ENCODE data around the gene ACOT6. TPM values are rescaled to one million over a fixed set of nuclear protein-coding genes. Genes with fewer than 3 reads are reported as not detected.

ACOT6 gene
- total and polyA plus RNA-seq, 2 donors (not counting 3 experiments of a cell fraction or from before 2014, with no cell fraction given): not detected

- no peak for DNase-seq (ENCODE audit: low read depth, low spot score)
- ChIA-PET CTCF (no interaction called here), POLR2A (no interaction called here)
- dilution Hi-C loops (cut with MboI; ENCODE audit: extremely low pct_ligation_motif_present, low sequenced_read_pairs): no loop called here
- Histone ChIP-seq H3K79me2 (ENCODE audit: control insufficient read depth, insufficient read depth, low read length) (no peaks in the 10 kb centered on the region), H3K4me1 (ENCODE audit: control insufficient read depth, extremely low read depth, insufficient read depth, low read length) (no peaks in the 10 kb centered on the region), H3K9ac (replicated peaks; ENCODE audit: extremely low read depth, insufficient read depth, low read length) (no peak overlapping the region), H3K27ac (ENCODE audit: insufficient read depth, low read depth, low read length) (no peak overlapping the region), H2AFZ (ENCODE audit: low read depth, low read length) (no peak overlapping the region), H3K36me3 (ENCODE audit: control insufficient read depth in 2 of 2, extremely low read depth in 1 of 2, insufficient read depth in 2 of 2, low read length in 2 of 2) (no peaks in the 10 kb centered on the region), H3K4me3 (replicated peaks in 1 of 3; ENCODE audit: insufficient read depth in 1 of 3, low read depth in 1 of 3, low read length in 3 of 3) (no peak overlapping the region), H3K27me3 (ENCODE audit: control insufficient read depth in 2 of 2, insufficient read depth in 2 of 2, low read length in 2 of 2) (peaks cover 0 to 2% of the 10 kb centered on the region in 2 experiments), H3K9me1 (replicated peaks; ENCODE audit: control insufficient read depth, extremely low read depth, insufficient read depth, low read length) (no peaks in the 10 kb centered on the region), H4K20me1 (replicated peaks; ENCODE audit: control insufficient read depth, extremely low read depth, insufficient read depth, low read length) (no peaks in the 10 kb centered on the region), H3K9me3 (replicated peaks; ENCODE audit: control insufficient read depth, insufficient read depth, low read length) (no peaks in the 10 kb centered on the region), H3K4me2 (ENCODE audit: insufficient read depth, low read length) (no peak overlapping the region)
- TF ChIP-seq GATA2 (IDR thresholded peaks at IDR 0.05; ENCODE audit: insufficient read depth, insufficient read length, low read depth, low read length) (no peak), MAX (IDR thresholded peaks at IDR 0.05; ENCODE audit: insufficient read depth, insufficient read length) (no peak), FOS (IDR thresholded peaks at IDR 0.05; ENCODE audit: borderline replicate concordance, insufficient read depth, low read length) (no peak)
- FAIRE-seq: no peak
- BruUV-seq (replicated peaks): no TSS peak
- intact Hi-C loops (cut with micrococcal nuclease): no loop called here
Observed at GRCh38 chr14:73623504-73624054, 11.3 kb downstream of the ACOT6 start.

- Histone ChIP-seq H3K9me3 (replicated peaks; ENCODE audit: control insufficient read depth, insufficient read depth, low read length) (no peaks in the 10 kb centered on the region), H3K4me3 (replicated peaks in 1 of 3; ENCODE audit: insufficient read depth in 1 of 3, low read depth in 1 of 3, low read length in 3 of 3) (no peak overlapping the region), H3K9me1 (replicated peaks; ENCODE audit: control insufficient read depth, extremely low read depth, insufficient read depth, low read length) (no peaks in the 10 kb centered on the region), H3K4me1 (ENCODE audit: control insufficient read depth, extremely low read depth, insufficient read depth, low read length) (no peaks in the 10 kb centered on the region), H4K20me1 (replicated peaks; ENCODE audit: control insufficient read depth, extremely low read depth, insufficient read depth, low read length) (no peaks in the 10 kb centered on the region), H3K27ac (ENCODE audit: insufficient read depth, low read depth, low read length) (no peak overlapping the region), H3K9ac (replicated peaks; ENCODE audit: extremely low read depth, insufficient read depth, low read length) (no peak overlapping the region), H3K36me3 (ENCODE audit: control insufficient read depth in 2 of 2, extremely low read depth in 1 of 2, insufficient read depth in 2 of 2, low read length in 2 of 2) (no peaks in the 10 kb centered on the region), H3K4me2 (ENCODE audit: insufficient read depth, low read length) (no peak overlapping the region), H2AFZ (ENCODE audit: low read depth, low read length) (no peak overlapping the region), H3K27me3 (ENCODE audit: control insufficient read depth in 2 of 2, insufficient read depth in 2 of 2, low read length in 2 of 2) (no peaks in the 10 kb centered on the region), H3K79me2 (ENCODE audit: control insufficient read depth, insufficient read depth, low read length) (no peaks in the 10 kb centered on the region)
- peak; percentile 20 for DNase-seq (ENCODE audit: low read depth, low spot score)
- no peak for FAIRE-seq
- dilution Hi-C loops (cut with MboI; ENCODE audit: extremely low pct_ligation_motif_present, low sequenced_read_pairs) (no loop called here), intact Hi-C loops (cut with micrococcal nuclease) (no loop called here)
- ChIA-PET POLR2A (no interaction called here), CTCF (interaction anchor here (0.7 to 2.1 kb wide), 3 partner anchors 8 to 117 kb away, joined by 3 to 4 read pairs (median 4); no protein-coding TSS in a partner anchor)
- no TSS peak for BruUV-seq (replicated peaks)
- no peak for TF ChIP-seq POLR2AphosphoS5 (IDR thresholded peaks at IDR 0.05; ENCODE audit: insufficient read depth, low read depth, low read length)
- TF ChIP-seq MAX (IDR thresholded peaks at IDR 0.05; ENCODE audit: insufficient read depth, insufficient read length): no peak
- TF ChIP-seq GATA2 (IDR thresholded peaks at IDR 0.05; ENCODE audit: insufficient read depth, insufficient read length, low read depth, low read length): no peak
- no peak for TF ChIP-seq EZH2 (IDR thresholded peaks at IDR 0.05; ENCODE audit: borderline replicate concordance, low read depth, low read length, severe bottlenecking)
- no peak for TF ChIP-seq JUN (IDR thresholded peaks at IDR 0.05; ENCODE audit: borderline replicate concordance, insufficient read depth, insufficient read length, low read depth)
- no peak for TF ChIP-seq FOS (IDR thresholded peaks at IDR 0.05; ENCODE audit: borderline replicate concordance, insufficient read depth, low read length)
Observed at GRCh38 chr14:73625706-73626105, 13.4 kb downstream of the ACOT6 start.

Measured in endothelial cell of umbilical vein (primary cell).